PC-9 (cell line): ENCODE results near the gene DPEP2. TPM values are rescaled to one million over a fixed set of nuclear protein-coding genes. Genes with fewer than 3 reads are reported as not detected.
A peak's percentile ranks its signal among the peaks of the same experiment; 100 is the strongest.
"Not testable (repeated sequence)": the region's sequence is repeated elsewhere in the genome, so short reads cannot be mapped to it uniquely, and the experiment has no call there.

ENCODE experiments used
- BruUV-seq: library from RNA; stranded (reverse); fragments of 400-500 nt; replicated peaks from 2 replicates; lab custom pipeline; 2021; lab: Mats Ljungman, UMichigan
- CTCF ChIA-PET: fragments of 300-600 bp; sonication (Branson Sonifier 250); formaldehyde crosslinking; loops from one replicate; lab custom pipeline; 2022; ENCODE audit warnings: antibody characterized with exemption; lab: Charles Lee
- POLR2A ChIA-PET: fragments of 300-600 bp; sonication (Branson Sonifier 250); formaldehyde crosslinking; loops from one replicate; lab custom pipeline; 2022; ENCODE audit warnings: antibody characterized with exemption; ENCODE audit not compliant: unreplicated experiment; lab: Charles Lee
- DNase-seq, 2 experiments: peaks; one replicate each; pipeline versions ENCODE4 v3.0.0 to v3.0.0-alpha.2; 2015 to 2022; ENCODE audit warnings: mixed read lengths in 1 of 2
- H2AFZ ChIP-seq: fragments of 200-600 bp; sonication (generic); 2 replicates; pipeline ENCODE4 v1.8.1; 2017; ENCODE audit warnings: antibody characterized with exemption
- H3F3A ChIP-seq: fragments of 200-600 bp; sonication (generic); 2 replicates; pipeline ENCODE4 v1.8.1; 2017; ENCODE audit warnings: antibody characterized with exemption, mild to moderate bottlenecking, low read depth; ENCODE audit not compliant: insufficient read depth
- H3K27ac ChIP-seq: fragments of 200-600 bp; sonication (generic); 2 replicates; pipeline ENCODE4 v1.6.1; 2016; ENCODE audit warnings: mixed run types
- H3K27me3 ChIP-seq: fragments of 200-600 bp; sonication (generic); 2 replicates; pipeline ENCODE4 v1.6.1; 2016; ENCODE audit warnings: low read depth, mixed run types; ENCODE audit not compliant: insufficient read depth
- H3K36me3 ChIP-seq: fragments of 200-600 bp; sonication (generic); 2 replicates; pipeline ENCODE4 v1.6.1; 2016; ENCODE audit warnings: low read depth, mixed run types
- H3K4me1 ChIP-seq: fragments of 200-600 bp; sonication (generic); replicated peaks from 2 replicates; pipeline ENCODE4 v1.6.1; 2016; ENCODE audit warnings: mixed run types; ENCODE audit not compliant: insufficient read depth
- H3K4me2 ChIP-seq: fragments of 200-600 bp; sonication (generic); 2 replicates; pipeline ENCODE4 v1.6.1; 2017; ENCODE audit warnings: mixed run types
- H3K4me3 ChIP-seq: fragments of 200-600 bp; sonication (generic); 2 replicates; pipeline ENCODE4 v1.6.1; 2016; ENCODE audit warnings: mixed run types
- H3K79me2 ChIP-seq: fragments of 200-600 bp; sonication (generic); 2 replicates; pipeline ENCODE4 v1.6.1; 2017; ENCODE audit warnings: low read depth, mixed run types
- H3K9me2 ChIP-seq: fragments of 200-600 bp; sonication (generic); 2 replicates; pipeline ENCODE4 v1.8.1; 2017; ENCODE audit warnings: mild to moderate bottlenecking; ENCODE audit not compliant: insufficient read depth
- H3K9me3 ChIP-seq: fragments of 200-600 bp; sonication (generic); 2 replicates; pipeline ENCODE4 v1.8.1; 2016; ENCODE audit warnings: low read depth; ENCODE audit not compliant: insufficient read depth
- H4K20me1 ChIP-seq: fragments of 200-600 bp; sonication (generic); 2 replicates; pipeline ENCODE4 v1.8.1; 2017; ENCODE audit not compliant: insufficient read depth
- EZH2 ChIP-seq: fragments of 200-600 bp; sonication (generic); IDR thresholded peaks from 2 replicates; pipeline ENCODE4 v1.8.0; 2017; ENCODE audit warnings: antibody characterized with exemption, low read depth
- intact Hi-C: fragments of 100-400 bp; cut with micrococcal nuclease; formaldehyde crosslinking; loops from one replicate; pipeline ENCODE4 v1.10.0; 2022; ENCODE audit not compliant: unreplicated experiment
- total RNA-seq: library from RNA; stranded (reverse); gene quantifications from 2 replicates; pipeline ENCODE4 v1.2.3, GENCODE V29; 2021
- TF ChIP-seq, protein P1 (sequence below): fragments of 200-600 bp; sonication (generic); conservative IDR thresholded peaks from 2 replicates; pipeline ENCODE4 v1.6.1; 2017; ENCODE audit warnings: mixed run types, antibody characterized with exemption, mild to moderate bottlenecking, moderate library complexity

The DPEP2 gene
- total RNA-seq, 1 experiment from 2014 or later, result not detected

DNA sequence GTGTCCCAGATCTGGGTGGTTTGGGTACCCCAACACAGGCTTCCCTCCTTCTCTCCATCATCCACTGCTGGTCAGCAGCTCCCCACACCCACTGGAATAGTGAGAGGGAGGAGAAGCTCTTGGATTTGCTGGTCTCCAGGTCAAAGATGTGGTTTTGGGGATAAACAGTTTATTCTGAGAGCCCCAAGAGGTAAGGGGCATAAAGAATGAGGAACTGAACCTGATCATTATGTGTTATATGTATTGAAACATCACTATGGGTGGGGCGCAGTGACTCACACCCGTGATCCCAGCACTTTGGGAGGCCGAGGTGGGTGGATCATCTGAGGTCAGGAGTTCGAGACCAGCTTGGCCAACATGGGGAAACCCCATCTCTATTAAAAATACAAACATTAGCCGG, 3.9 kb downstream of the DPEP2 start:
- CTCF ChIA-PET, result no interaction called here
- H2AFZ ChIP-seq, result no peak overlapping the region
- TF ChIP-seq, protein P1, sequence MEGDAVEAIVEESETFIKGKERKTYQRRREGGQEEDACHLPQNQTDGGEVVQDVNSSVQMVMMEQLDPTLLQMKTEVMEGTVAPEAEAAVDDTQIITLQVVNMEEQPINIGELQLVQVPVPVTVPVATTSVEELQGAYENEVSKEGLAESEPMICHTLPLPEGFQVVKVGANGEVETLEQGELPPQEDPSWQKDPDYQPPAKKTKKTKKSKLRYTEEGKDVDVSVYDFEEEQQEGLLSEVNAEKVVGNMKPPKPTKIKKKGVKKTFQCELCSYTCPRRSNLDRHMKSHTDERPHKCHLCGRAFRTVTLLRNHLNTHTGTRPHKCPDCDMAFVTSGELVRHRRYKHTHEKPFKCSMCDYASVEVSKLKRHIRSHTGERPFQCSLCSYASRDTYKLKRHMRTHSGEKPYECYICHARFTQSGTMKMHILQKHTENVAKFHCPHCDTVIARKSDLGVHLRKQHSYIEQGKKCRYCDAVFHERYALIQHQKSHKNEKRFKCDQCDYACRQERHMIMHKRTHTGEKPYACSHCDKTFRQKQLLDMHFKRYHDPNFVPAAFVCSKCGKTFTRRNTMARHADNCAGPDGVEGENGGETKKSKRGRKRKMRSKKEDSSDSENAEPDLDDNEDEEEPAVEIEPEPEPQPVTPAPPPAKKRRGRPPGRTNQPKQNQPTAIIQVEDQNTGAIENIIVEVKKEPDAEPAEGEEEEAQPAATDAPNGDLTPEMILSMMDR, result no peak
- TF ChIP-seq EZH2, result no peak
- H3K9me2 ChIP-seq, result no peaks in the 10 kb centered on the region
- no peak overlapping the region for H3K4me2 ChIP-seq
- BruUV-seq, result no TSS peak
- H4K20me1 ChIP-seq, result no peaks in the 10 kb centered on the region
- H3K27me3 ChIP-seq, result no peaks in the 10 kb centered on the region
- intact Hi-C loops, result no loop called here
- H3K79me2 ChIP-seq, result no peaks in the 10 kb centered on the region
- H3K9me3 ChIP-seq, result no peaks in the 10 kb centered on the region
- no peak for DNase-seq
- POLR2A ChIA-PET, result no interaction called here
- H3K4me1 ChIP-seq, result no peaks in the 10 kb centered on the region
- H3F3A ChIP-seq, result no peaks in the 10 kb centered on the region
- H3K27ac ChIP-seq, result no peak overlapping the region
- no peak overlapping the region for H3K4me3 ChIP-seq
- H3K36me3 ChIP-seq, result no peaks in the 10 kb centered on the region

DNA sequence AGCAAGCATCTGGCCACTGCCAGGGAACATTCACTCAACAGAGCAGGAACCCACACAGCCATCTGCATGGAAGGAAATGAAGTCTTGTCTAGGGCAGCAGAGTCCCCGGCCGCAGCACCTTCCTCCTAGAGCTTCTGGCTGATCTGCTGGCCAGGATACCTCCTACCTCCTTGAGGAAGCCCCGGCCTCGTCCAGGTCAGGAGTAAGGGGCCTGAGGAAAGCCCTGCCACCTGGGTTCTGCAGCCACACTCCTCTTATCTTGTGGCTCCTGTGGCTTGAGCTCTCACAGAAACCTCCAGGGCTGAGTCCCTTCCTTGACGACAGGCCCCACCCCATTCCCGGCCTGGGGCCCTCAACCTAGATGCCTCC, 5.3 kb downstream of the DPEP2 start:
- H3K36me3 ChIP-seq, H3K4me2 ChIP-seq, H3F3A ChIP-seq, BruUV-seq, H3K9me2 ChIP-seq, H3K27me3 ChIP-seq, H3K4me1 ChIP-seq, POLR2A ChIA-PET, H3K27ac ChIP-seq, DNase-seq, H4K20me1 ChIP-seq, H3K4me3 ChIP-seq, H3K79me2 ChIP-seq, H3K9me3 ChIP-seq, H2AFZ ChIP-seq, intact Hi-C loops: not testable (repeated sequence)
- CTCF ChIA-PET, result interaction anchor here (0.6 kb wide), 5 partner anchors 9 to 128 kb away, joined by 3 to 13 read pairs (median 6); no protein-coding TSS in a partner anchor

DNA sequence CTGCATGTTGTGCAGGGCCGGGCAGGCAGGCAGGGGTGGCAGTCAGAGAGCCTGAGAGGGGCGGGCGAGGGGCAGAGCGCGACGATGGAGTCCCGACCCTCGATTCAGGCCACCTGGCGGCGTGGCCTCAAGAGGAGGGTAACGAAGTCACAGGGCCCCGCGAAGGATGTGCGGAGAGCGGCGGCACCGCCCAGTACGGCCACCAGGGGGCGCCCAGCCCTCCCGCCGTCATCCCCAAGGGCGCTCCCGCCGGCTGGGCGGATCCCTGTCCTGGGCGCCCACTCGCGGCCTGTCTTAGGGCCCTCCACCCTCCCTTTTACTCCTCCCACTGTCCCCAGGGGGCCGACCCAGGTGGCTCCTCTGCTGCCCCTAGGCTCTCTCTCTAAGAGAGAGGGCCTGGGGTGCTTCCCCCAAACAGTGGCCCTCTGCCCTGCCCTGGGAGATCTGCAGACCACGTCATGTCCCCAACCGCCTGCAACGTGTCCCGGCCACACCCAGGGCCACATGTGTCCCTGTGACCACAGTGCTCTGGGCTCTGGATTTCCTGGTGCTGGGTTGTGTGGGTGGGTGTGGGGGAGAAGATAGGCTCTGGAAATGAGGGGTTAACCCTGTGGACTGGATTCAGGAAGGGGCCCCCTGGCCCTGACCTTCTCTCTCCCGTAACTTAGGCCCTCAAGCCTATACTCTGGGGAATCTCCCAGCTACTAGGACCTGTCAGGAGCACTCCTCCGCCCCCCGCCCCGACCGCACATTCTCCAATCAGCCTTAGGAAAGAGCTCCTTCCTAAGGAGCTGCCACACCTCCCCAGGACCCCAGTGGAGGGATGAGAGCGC, 5.9 kb downstream of the DPEP2 start:
- no peaks in the 10 kb centered on the region for H3K79me2 ChIP-seq
- H3K4me2 ChIP-seq, result peak overlapping the region; percentile 58
- intact Hi-C loops, result loop anchor here (1.0 to 2.0 kb wide), 3 partner anchors 39 to 236 kb away; no protein-coding TSS in a partner anchor
- no peaks in the 10 kb centered on the region for H4K20me1 ChIP-seq
- no peaks in the 10 kb centered on the region for H3K9me2 ChIP-seq
- H2AFZ ChIP-seq, result no peak overlapping the region
- no peaks in the 10 kb centered on the region for H3K4me1 ChIP-seq
- H3K36me3 ChIP-seq, result no peaks in the 10 kb centered on the region
- H3K27me3 ChIP-seq, result no peaks in the 10 kb centered on the region
- TF ChIP-seq EZH2, result no peak
- TF ChIP-seq, protein P1, result peak; percentile 94
- POLR2A ChIA-PET, result no interaction called here
- CTCF ChIA-PET, result interaction anchor here (0.6 kb wide), 5 partner anchors 10 to 128 kb away, joined by 3 to 13 read pairs (median 6); no protein-coding TSS in a partner anchor
- H3K27ac ChIP-seq, result no peak overlapping the region
- H3K9me3 ChIP-seq, result no peaks in the 10 kb centered on the region
- H3F3A ChIP-seq, result no peaks in the 10 kb centered on the region
- no TSS peak for BruUV-seq
- no peak overlapping the region for H3K4me3 ChIP-seq
- peak in 1 of 2 experiments; percentile 75 for DNase-seq
